Neuronal stem cell (in vitro differentiated cells): ENCODE measurements around the gene WDHD1.
"Not testable (repeated sequence)": the region's sequence is repeated elsewhere in the genome, so short reads cannot be mapped to it uniquely, and the experiment has no call there.

ENCODE experiments used
- DNase-seq: peaks from one replicate; pipeline ENCODE4 v3.0.0-alpha.2; 2013; ENCODE audit warnings: low spot score
- H2AFZ ChIP-seq: one replicate; pipeline ENCODE4 v1.6.1; 2013; ENCODE audit warnings: mild to moderate bottlenecking, low read length, inconsistent platforms
- H2AK5ac ChIP-seq: 2 replicates; pipeline ENCODE4 v1.6.1; 2013; ENCODE audit warnings: low read depth, mild to moderate bottlenecking, inconsistent platforms, low read length, moderate library complexity, mixed read lengths
- H2BK120ac ChIP-seq: 2 replicates; pipeline ENCODE4 v1.6.1; 2013; ENCODE audit warnings: low read depth, mild to moderate bottlenecking, inconsistent platforms, low read length, moderate library complexity, mixed read lengths
- H2BK12ac ChIP-seq: one replicate; pipeline ENCODE4 v1.6.1; 2013; ENCODE audit warnings: low read length, inconsistent platforms
- H2BK15ac ChIP-seq: 2 replicates; pipeline ENCODE4 v1.6.1; 2013; ENCODE audit warnings: mild to moderate bottlenecking, low read length, inconsistent platforms, mixed read lengths
- H2BK5ac ChIP-seq: one replicate; pipeline ENCODE4 v1.6.1; 2013; ENCODE audit warnings: inconsistent platforms, mild to moderate bottlenecking, low read length, moderate library complexity
- H3K14ac ChIP-seq: one replicate; pipeline ENCODE4 v1.6.1; 2013; ENCODE audit warnings: low read length, inconsistent platforms
- H3K18ac ChIP-seq: 2 replicates; pipeline ENCODE4 v1.6.1; 2013; ENCODE audit warnings: low read length, inconsistent platforms
- H3K23ac ChIP-seq: 2 replicates; pipeline ENCODE4 v1.6.1; 2013; ENCODE audit warnings: low read depth, mild to moderate bottlenecking, mixed read lengths, low read length, inconsistent platforms; ENCODE audit not compliant: poor library complexity
- H3K27ac ChIP-seq: replicated peaks from 3 replicates; pipeline ENCODE4 v1.5.1; 2013; ENCODE audit warnings: low read length, inconsistent platforms
- H3K27me3 ChIP-seq, 3 experiments: 2 replicates each; pipeline ENCODE4 v1.6.1; 2013; ENCODE audit warnings: low read length in 3 of 3, mild to moderate bottlenecking in 2 of 3, inconsistent platforms in 1 of 3, low read depth in 1 of 3, mixed read lengths in 1 of 3, moderate library complexity in 1 of 3; ENCODE audit not compliant: control insufficient read depth in 3 of 3, insufficient read depth in 3 of 3
- H3K36me3 ChIP-seq, 2 donors: replicated peaks in 1 of 2; 2 replicates each; pipeline ENCODE4 v1.6.1; 2013; ENCODE audit warnings: low read length in 2 of 2; ENCODE audit not compliant: control insufficient read depth in 2 of 2, insufficient read depth in 2 of 2
- H3K4ac ChIP-seq: 2 replicates; pipeline ENCODE4 v1.6.1; 2013; ENCODE audit warnings: inconsistent platforms, mild to moderate bottlenecking, low read length, moderate library complexity
- H3K4me1 ChIP-seq, 2 donors: 1 replicate in 1 of 2; 2 replicates in 1 of 2; pipeline ENCODE4 v1.6.1; 2013; ENCODE audit warnings: low read length in 2 of 2, low read depth in 1 of 2; ENCODE audit not compliant: control insufficient read depth in 2 of 2, insufficient read depth in 1 of 2
- H3K4me2 ChIP-seq: one replicate; pipeline ENCODE4 v1.6.1; 2013; ENCODE audit warnings: mild to moderate bottlenecking, low read length, inconsistent platforms; ENCODE audit not compliant: insufficient read depth, poor library complexity, severe bottlenecking
- H3K4me3 ChIP-seq, 2 donors: 2 replicates each; pipeline ENCODE4 v1.5.1; 2013; ENCODE audit warnings: low read length in 2 of 2, mild to moderate bottlenecking in 2 of 2, inconsistent platforms in 1 of 2, moderate library complexity in 1 of 2
- H3K79me1 ChIP-seq: one replicate; pipeline ENCODE4 v1.6.1; 2013; ENCODE audit warnings: low read depth, mild to moderate bottlenecking, inconsistent platforms, low read length, moderate library complexity
- H3K9ac ChIP-seq: one replicate; pipeline ENCODE4 v1.6.1; 2013; ENCODE audit warnings: mild to moderate bottlenecking, low read depth, low read length, inconsistent platforms; ENCODE audit not compliant: poor library complexity
- H3K9me3 ChIP-seq, 2 donors: replicated peaks in 1 of 2; 2 replicates each; pipeline versions ENCODE3 to v1.6.1; 2013; ENCODE audit warnings: low read length in 2 of 2, mild to moderate bottlenecking in 2 of 2, inconsistent platforms in 1 of 2, low read depth in 1 of 2, mixed read lengths in 1 of 2, moderate library complexity in 1 of 2; ENCODE audit not compliant: control insufficient read depth in 2 of 2, insufficient read depth in 1 of 2
- H4K8ac ChIP-seq: one replicate; pipeline ENCODE4 v1.6.1; 2013; ENCODE audit warnings: low read depth, mild to moderate bottlenecking, inconsistent platforms, low read length, moderate library complexity
- H4K91ac ChIP-seq: one replicate; pipeline ENCODE4 v1.6.1; 2013; ENCODE audit warnings: low read length, low read depth, mild to moderate bottlenecking, inconsistent platforms; ENCODE audit not compliant: poor library complexity
- WGBS, 2 donors: extraction: QIAGEN DNeasy Blood & Tissue Kit; methylation state at CpG; one replicate each; pipeline ENCODE4 v1.1.7; 2013; ENCODE audit warnings: missing lambda C conversion rate in 2 of 2, mixed read lengths in 1 of 2; ENCODE audit not compliant: insufficient read length in 2 of 2, insufficient replicate concordance in 1 of 2; ENCODE audit errors: extremely low coverage in 2 of 2; 5-methylcytosine and 5-hydroxymethylcytosine counted together

Gene WDHD1

DNA sequence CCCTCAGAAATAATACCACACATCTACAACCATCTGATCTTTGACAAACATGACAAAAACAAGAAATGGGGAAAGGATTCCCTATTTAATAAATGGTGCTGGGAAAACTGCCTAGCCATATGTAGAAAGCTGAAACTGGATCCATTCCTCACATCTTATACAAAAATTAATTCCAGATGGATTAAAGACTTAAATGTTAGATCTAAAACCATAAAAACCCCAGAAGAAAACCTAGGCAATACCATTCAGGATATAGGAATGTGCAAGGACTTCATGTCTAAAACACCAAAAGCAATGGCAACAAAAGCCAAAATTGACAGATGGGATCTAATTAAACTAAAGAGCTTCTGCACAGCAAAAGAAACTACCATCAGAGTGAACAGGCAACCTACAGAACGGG lies 74.1 kb downstream of the WDHD1 start:
- H3K9me3 ChIP-seq = peaks cover 0 to 14% of the 10 kb centered on the region in 2 donors

DNA sequence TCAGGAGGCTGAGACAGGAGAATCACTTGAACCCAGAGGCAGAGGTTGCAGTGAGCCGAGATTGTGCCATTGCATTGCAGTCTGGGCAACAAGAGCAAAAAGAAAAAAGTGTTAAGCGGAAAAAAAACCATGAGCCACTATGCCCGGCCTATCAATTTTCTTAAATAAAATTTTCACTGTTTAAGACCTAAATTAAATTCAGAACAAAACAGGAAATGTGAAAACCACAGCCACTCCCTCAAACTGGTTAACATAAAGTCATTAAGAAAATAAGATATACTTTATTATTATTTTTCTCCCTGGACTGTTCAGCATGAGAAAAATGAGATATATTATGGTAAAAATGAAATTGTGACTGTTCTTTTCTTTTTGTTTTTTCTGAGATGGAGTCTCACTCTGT lies 79.7 kb downstream of the WDHD1 start:
- H3K27ac ChIP-seq = no peak overlapping the region
- H2AK5ac ChIP-seq = no peak overlapping the region
- H3K4me3 ChIP-seq = no peak overlapping the region
- no peak overlapping the region for H2AFZ ChIP-seq
- no peak overlapping the region for H3K14ac ChIP-seq
- no peak overlapping the region for H2BK15ac ChIP-seq
- peaks cover 0 to 18% of the 10 kb centered on the region in 2 donors for H3K9me3 ChIP-seq
- peaks cover 13 to 67% of the 10 kb centered on the region in 2 donors for H3K36me3 ChIP-seq
- no peak overlapping the region for H3K18ac ChIP-seq
- H3K4me1 ChIP-seq = no peaks in the 10 kb centered on the region
- no CpG with 5 or more reads among the region's 3 CpGs for WGBS, 2 donors
- H3K23ac ChIP-seq = no peak overlapping the region
- H3K4ac ChIP-seq = no peak overlapping the region
- no peak overlapping the region for H3K9ac ChIP-seq
- no peaks in the 10 kb centered on the region for H3K27me3 ChIP-seq
- H4K8ac ChIP-seq = no peak overlapping the region
- no peak overlapping the region for H2BK12ac ChIP-seq
- H3K4me2 ChIP-seq = no peak overlapping the region
- no peak overlapping the region for H2BK120ac ChIP-seq
- no peak overlapping the region for H2BK5ac ChIP-seq
- no peak overlapping the region for H4K91ac ChIP-seq
- no peak for DNase-seq
- H3K79me1 ChIP-seq = no peaks in the 10 kb centered on the region

More for the DNA sequence above, 74.1 kb downstream of the WDHD1 start:
- H2AK5ac ChIP-seq, H3K9ac ChIP-seq, H2BK120ac ChIP-seq, H2AFZ ChIP-seq, H3K27ac ChIP-seq, H3K4me3 ChIP-seq, H4K8ac ChIP-seq, H4K91ac ChIP-seq, H3K27me3 ChIP-seq, H3K4me1 ChIP-seq, H3K4ac ChIP-seq, H2BK5ac ChIP-seq, H3K4me2 ChIP-seq, H2BK12ac ChIP-seq, H3K23ac ChIP-seq, DNase-seq, H3K18ac ChIP-seq, H3K79me1 ChIP-seq, H3K14ac ChIP-seq, H2BK15ac ChIP-seq: not testable (repeated sequence)
- WGBS, 2 donors = no CpG with 5 or more reads among the region's 1 CpG
- peaks cover 17 to 56% of the 10 kb centered on the region in 2 donors for H3K36me3 ChIP-seq

DNA sequence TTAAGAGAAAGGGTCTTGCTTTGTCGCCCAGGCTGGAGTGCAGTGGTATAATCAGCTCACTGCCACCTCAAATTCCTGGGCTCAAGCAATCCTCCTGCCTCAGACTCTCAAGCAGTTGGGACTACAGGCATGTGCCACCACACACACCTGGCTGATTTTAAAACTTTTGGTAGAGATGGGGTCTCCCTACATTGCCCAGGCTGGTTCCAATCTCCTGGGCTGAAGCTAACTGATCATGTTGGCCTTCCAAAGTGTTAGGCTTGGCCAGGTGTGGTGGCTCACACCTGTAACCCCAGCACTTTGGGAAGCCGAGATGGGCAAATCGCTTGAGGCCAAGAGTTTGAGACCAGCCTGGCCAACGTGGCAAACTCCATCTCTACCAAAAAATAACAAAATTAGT lies 80.4 kb downstream of the WDHD1 start:
- no peak overlapping the region for H2BK15ac ChIP-seq
- no peak overlapping the region for H3K4ac ChIP-seq
- no peak overlapping the region for H3K4me2 ChIP-seq
- no peak overlapping the region for H2BK5ac ChIP-seq
- no peak overlapping the region for H2BK12ac ChIP-seq
- peaks cover 13 to 72% of the 10 kb centered on the region in 2 donors for H3K36me3 ChIP-seq
- no peaks in the 10 kb centered on the region for H3K79me1 ChIP-seq
- no peak overlapping the region for H3K27ac ChIP-seq
- H2BK120ac ChIP-seq = no peak overlapping the region
- DNase-seq = no peak
- H2AFZ ChIP-seq = no peak overlapping the region
- no peak overlapping the region for H4K91ac ChIP-seq
- no peaks in the 10 kb centered on the region for H3K27me3 ChIP-seq
- H3K23ac ChIP-seq = no peak overlapping the region
- WGBS, 2 donors = no CpG with 5 or more reads among the region's 4 CpGs
- H3K9me3 ChIP-seq = peaks cover 0 to 18% of the 10 kb centered on the region in 2 donors
- no peak overlapping the region for H3K14ac ChIP-seq
- no peak overlapping the region for H3K18ac ChIP-seq
- no peaks in the 10 kb centered on the region for H3K4me1 ChIP-seq
- H3K9ac ChIP-seq = no peak overlapping the region
- H3K4me3 ChIP-seq = no peak overlapping the region
- no peak overlapping the region for H2AK5ac ChIP-seq
- no peak overlapping the region for H4K8ac ChIP-seq

DNA sequence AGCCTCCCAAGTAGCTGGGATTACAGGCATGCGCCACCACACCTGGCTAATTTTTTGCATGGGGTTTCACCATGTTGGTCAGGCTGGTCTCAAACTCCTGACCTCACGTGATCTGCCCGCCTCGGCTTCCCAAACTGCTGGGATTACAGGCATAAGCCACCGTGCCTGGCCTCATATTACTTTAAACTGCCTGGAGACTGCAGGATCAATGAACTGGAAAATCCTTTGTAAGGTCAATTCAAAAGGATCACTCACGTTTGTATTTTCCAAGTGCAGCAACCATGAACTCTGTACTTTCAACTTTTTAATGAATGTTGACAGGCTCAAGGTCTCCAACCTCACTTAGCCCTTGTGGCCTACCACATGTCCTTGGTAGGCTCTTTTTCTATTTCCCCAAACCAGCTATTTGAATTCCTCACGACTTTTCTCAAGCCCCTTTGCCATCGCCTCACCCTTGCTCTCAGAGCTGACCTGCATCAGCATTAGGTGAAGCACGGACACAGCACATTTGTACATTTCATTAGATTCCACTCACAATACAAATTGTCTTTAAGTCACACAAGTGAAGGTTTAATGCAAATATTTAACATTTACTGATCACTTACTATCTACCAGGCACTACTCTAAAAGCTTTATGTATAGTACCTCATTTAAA lies 82.0 kb downstream of the WDHD1 start:
- no peak overlapping the region for H3K27ac ChIP-seq
- no peak overlapping the region for H4K8ac ChIP-seq
- no peaks in the 10 kb centered on the region for H3K27me3 ChIP-seq
- H4K91ac ChIP-seq = no peak overlapping the region
- H3K18ac ChIP-seq = no peak overlapping the region
- H3K14ac ChIP-seq = no peak overlapping the region
- no peak overlapping the region for H3K23ac ChIP-seq
- peaks cover 14 to 88% of the 10 kb centered on the region in 2 donors for H3K36me3 ChIP-seq
- no peak overlapping the region for H2BK5ac ChIP-seq
- H2AFZ ChIP-seq = no peak overlapping the region
- H2BK120ac ChIP-seq = no peak overlapping the region
- H2AK5ac ChIP-seq = no peak overlapping the region
- no peak overlapping the region for H3K4ac ChIP-seq
- H3K79me1 ChIP-seq = no peaks in the 10 kb centered on the region
- H2BK12ac ChIP-seq = no peak overlapping the region
- no peak overlapping the region for H3K9ac ChIP-seq
- no peak for DNase-seq
- H3K9me3 ChIP-seq = peaks cover 0 to 18% of the 10 kb centered on the region in 2 donors
- H3K4me2 ChIP-seq = no peak overlapping the region
- no peak overlapping the region for H3K4me3 ChIP-seq
- no CpG with 5 or more reads among the region's 9 CpGs for WGBS, 2 donors
- H3K4me1 ChIP-seq = no peaks in the 10 kb centered on the region
- H2BK15ac ChIP-seq = no peak overlapping the region
